HepG2 (cell line): ENCODE measurements around the gene GPR179. TPM values are rescaled to one million over a fixed set of nuclear protein-coding genes. Genes with fewer than 3 reads are reported as not detected.
A peak's percentile ranks its signal among the peaks of the same experiment; 100 is the strongest.

ENCODE experiments used
- ATAC-seq: fragments of 200-7000 bp; cut with Tn5 transposase; 3 replicates; pipeline ENCODE4 v1.9.1; 2020; ENCODE audit warnings: mild to moderate bottlenecking, moderate library complexity
- BruUV-seq: library from RNA; stranded (reverse); fragments of 400-500 nt; replicated peaks from 2 replicates; lab custom pipeline; 2021; lab: Mats Ljungman, UMichigan
- CTCF ChIA-PET: fragments of 300-600 bp; formaldehyde crosslinking; extraction: SDS; loops from one replicate; lab custom pipeline; 2021; ENCODE audit warnings: low total read pairs, inconsistent platforms, low intra/inter-chr PET ratio; lab: Yijun Ruan, JAX
- POLR2A ChIA-PET: fragments of 350-600 bp; sonication (Branson Sonifier 250); formaldehyde crosslinking; loops from one replicate; lab custom pipeline; 2020; ENCODE audit warnings: antibody characterized with exemption, inconsistent platforms; lab: Yijun Ruan, JAX
- DNase-seq: peaks from one replicate; pipeline ENCODE4 v3.0.0-alpha.2; 2015; ENCODE audit warnings: low spot score
- FAIRE-seq: peaks from 3 replicates; lab custom pipeline; 2011; peaks lifted over from hg19 to GRCh38; lab: Jason Lieb, UNC
- H2AFZ ChIP-seq: one replicate; pipeline ENCODE4 v1.6.1; 2011; ENCODE audit warnings: low read length, inconsistent platforms
- H3K27ac ChIP-seq: fragments of 300-600 bp; 3 replicates; pipeline ENCODE4 v1.8.0; 2011; ENCODE audit warnings: mixed run types, mild to moderate bottlenecking, mixed read lengths, low read length, inconsistent platforms; ENCODE audit not compliant: insufficient read depth; ENCODE audit errors: extremely low read length
- H3K27me3 ChIP-seq, 2 experiments: fragments of 200-600 bp in 1 of 2; 2 replicates in 1 of 2; 3 replicates in 1 of 2; pipeline versions ENCODE4 v1.6.0 to v1.8.0; 2011; ENCODE audit warnings: low read length in 2 of 2, mild to moderate bottlenecking in 2 of 2, moderate library complexity in 2 of 2, inconsistent platforms in 1 of 2; ENCODE audit not compliant: insufficient read depth in 2 of 2, control insufficient read depth in 1 of 2
- H3K36me3 ChIP-seq, 2 experiments: fragments of 200-600 bp in 1 of 2; replicated peaks in 1 of 2; 2 replicates in 1 of 2; 3 replicates in 1 of 2; pipeline versions ENCODE4 v1.5.1 to v1.8.0; 2011; ENCODE audit warnings: low read length in 2 of 2, inconsistent platforms in 1 of 2; ENCODE audit not compliant: insufficient read depth in 2 of 2, control insufficient read depth in 1 of 2
- H3K4me1 ChIP-seq: 2 replicates; pipeline ENCODE4 v1.5.1; 2012; ENCODE audit warnings: low read length, inconsistent platforms; ENCODE audit not compliant: insufficient read depth
- H3K4me2 ChIP-seq: 2 replicates; pipeline ENCODE4 v1.6.0; 2011; ENCODE audit warnings: low read depth, low read length, inconsistent platforms
- H3K4me3 ChIP-seq, 3 experiments: fragments of 200-600 bp in 1 of 3; sonication (generic), shearing (Covaris generic) in 1 of 3; replicated peaks in 1 of 3; 2 replicates each; pipeline ENCODE4 v1.5.1; 2011 to 2016; ENCODE audit warnings: low read length in 3 of 3, inconsistent platforms in 2 of 3, low read depth in 2 of 3, mild to moderate bottlenecking in 2 of 3, control low read depth in 1 of 3, mixed read lengths in 1 of 3; ENCODE audit not compliant: insufficient read depth in 1 of 3
- H3K79me2 ChIP-seq: one replicate; pipeline ENCODE4 v1.6.1; 2011; ENCODE audit warnings: low read length, inconsistent platforms; ENCODE audit not compliant: insufficient read depth
- H3K9ac ChIP-seq: 2 replicates; pipeline ENCODE4 v1.6.0; 2011; ENCODE audit warnings: mild to moderate bottlenecking, low read depth, low read length, inconsistent platforms; ENCODE audit not compliant: insufficient read depth
- H3K9me3 ChIP-seq: 2 replicates; pipeline ENCODE4 v1.5.1; 2012; ENCODE audit warnings: mild to moderate bottlenecking, low read length
- H4K20me1 ChIP-seq: 2 replicates; pipeline ENCODE4 v1.6.0; 2011; ENCODE audit warnings: inconsistent platforms, mild to moderate bottlenecking, low read length, moderate library complexity; ENCODE audit not compliant: insufficient read depth
- ELF4 ChIP-seq: sonication (generic); formaldehyde crosslinking; IDR thresholded peaks from 2 replicates; pipeline ENCODE4 v1.5.0; 2020; ENCODE audit warnings: missing genetic modification reagents, mild to moderate bottlenecking, moderate library complexity, borderline replicate concordance
- SMAD3 ChIP-seq: sonication (generic); formaldehyde crosslinking; IDR thresholded peaks from 2 replicates; pipeline ENCODE4 v1.4.0; 2020; ENCODE audit warnings: missing genetic modification reagents
- ZBTB38 ChIP-seq: sonication (generic); formaldehyde crosslinking; IDR thresholded peaks from 2 replicates; pipeline ENCODE4 v1.5.1; 2020; ENCODE audit warnings: mild to moderate bottlenecking, missing genetic modification reagents
- ZNF629 ChIP-seq: sonication (generic); formaldehyde crosslinking; conservative IDR thresholded peaks from 2 replicates; pipeline ENCODE4 v1.5.0; 2020; ENCODE audit warnings: missing genetic modification reagents
- ZNF850 ChIP-seq: sonication (generic); formaldehyde crosslinking; conservative IDR thresholded peaks from 2 replicates; pipeline ENCODE4 v1.9.0; 2021; ENCODE audit warnings: mild to moderate bottlenecking, missing genetic modification reagents
- WGBS: methylation state at CpG from one replicate; pipeline ENCODE4 v1.1.6; 2017; ENCODE audit warnings: low lambda C conversion rate; 5-methylcytosine and 5-hydroxymethylcytosine counted together
- in situ Hi-C: cut with HindIII; loops from 2 replicates; pipeline ENCODE4 v1.10.0; 2017; ENCODE audit warnings: low pct_unique_long_range_greater_than_20kb; ENCODE audit not compliant: extremely low pct_ligation_motif_present
- intact Hi-C: fragments of 100-400 bp; cut with micrococcal nuclease; formaldehyde crosslinking; loops from one replicate; pipeline ENCODE4 v1.10.0; 2022; ENCODE audit not compliant: unreplicated experiment
- polyA plus RNA-seq, 8 experiments: library from polyadenylated mRNA; depleted of rRNA in 3 of 8; stranded (reverse) in 7 of 8; unstranded in 1 of 8; fragments of >200 nt; fragmentation: Illumina TruSeq in 4 of 8; extraction: Trizol in 4 of 8; gene quantifications; 2 replicates each; pipeline versions ENCODE4 v1.2.1 to v1.2.3, GENCODE V29; 2011 to 2016; ENCODE audit warnings: low read depth in 4 of 8, missing spikeins in 1 of 8, mixed read lengths in 1 of 8; ENCODE audit not compliant: insufficient read depth in 1 of 8
- total RNA-seq, 5 experiments: library from RNA; depleted of rRNA; stranded (reverse); fragments of >200 nt; fragmentation: Illumina TruSeq; extraction: Trizol; gene quantifications; 2 replicates each; pipeline ENCODE4 v1.2.3, GENCODE V29; 2016; ENCODE audit warnings: low read depth in 1 of 5
- TF ChIP-seq, protein P1 (sequence below): sonication (generic); formaldehyde crosslinking; IDR thresholded peaks from 2 replicates; pipeline ENCODE4 v1.8.0; 2022; ENCODE audit warnings: mild to moderate bottlenecking, missing genetic modification reagents, borderline replicate concordance

Gene GPR179
- total and polyA plus RNA-seq, 2 of the 13 experiments (the other 11 are each of a cell fraction or from before 2014, with no cell fraction given): 0.03 TPM; not detected in 1

DNA sequence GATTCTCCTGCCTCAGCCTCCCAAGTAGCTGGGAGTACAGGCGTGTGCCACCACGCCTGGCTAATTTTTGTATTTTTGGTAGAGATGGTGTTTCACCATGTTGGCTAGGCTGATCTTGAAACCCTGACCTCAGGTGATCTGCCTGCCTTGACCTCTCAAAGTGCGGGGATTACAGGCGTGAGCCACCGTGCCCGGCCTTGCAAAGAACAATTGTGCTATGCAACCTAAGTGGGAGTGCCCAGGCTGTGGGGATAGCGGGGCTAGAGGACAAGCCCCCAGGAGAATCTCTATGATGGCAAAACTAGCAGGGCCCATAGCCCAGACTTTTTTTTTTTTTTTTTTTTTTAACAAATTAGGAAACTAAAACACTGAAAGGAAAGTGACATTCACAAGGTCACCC, 2.0 kb upstream of the GPR179 start (continued):
- TF ChIP-seq ELF4 (no peak), ZBTB38 (CRISPR knock-in tag) (no peak), SMAD3 (CRISPR knock-in tag) (no peak)

DNA sequence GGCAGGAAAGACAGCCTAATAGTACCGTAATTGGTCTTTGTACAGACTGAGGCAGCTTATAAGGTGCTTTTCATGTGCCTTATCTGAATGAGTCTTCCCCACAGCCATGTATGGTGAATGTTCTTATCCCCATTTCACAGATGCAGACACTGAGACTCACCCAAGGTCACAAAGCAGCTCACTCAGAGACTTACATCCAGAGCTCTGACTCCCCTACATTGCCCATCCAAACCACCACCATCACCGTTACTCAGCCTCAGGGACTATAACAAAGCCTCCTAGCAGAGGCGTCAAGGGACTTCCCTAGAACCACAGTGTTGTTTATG, 627 bp upstream of the GPR179 start:
- Histone ChIP-seq H3K36me3 (no peaks in the 10 kb centered on the region), H3K4me1 (peaks cover 20% of the 10 kb centered on the region), H3K9me3 (no peaks in the 10 kb centered on the region), H3K27me3 (peaks cover 1 to 4% of the 10 kb centered on the region in 2 experiments; a peak in 2 of 5 replicates), H3K4me2 (no peak overlapping the region), H3K4me3 (no peak overlapping the region), H4K20me1 (no peaks in the 10 kb centered on the region), H3K79me2 (no peaks in the 10 kb centered on the region), H3K27ac (no peak overlapping the region), H3K9ac (no peak overlapping the region), H2AFZ (no peak overlapping the region)
- in situ Hi-C loops: no loop called here
- no TSS peak for BruUV-seq
- 60% methylated on average over 3 of the region's 3 CpGs for WGBS
- DNase-seq (no peak), FAIRE-seq (no peak), ATAC-seq (no peak)
- TF ChIP-seq ZNF629 (CRISPR knock-in tag): peak; percentile 87
- TF ChIP-seq, protein P1, sequence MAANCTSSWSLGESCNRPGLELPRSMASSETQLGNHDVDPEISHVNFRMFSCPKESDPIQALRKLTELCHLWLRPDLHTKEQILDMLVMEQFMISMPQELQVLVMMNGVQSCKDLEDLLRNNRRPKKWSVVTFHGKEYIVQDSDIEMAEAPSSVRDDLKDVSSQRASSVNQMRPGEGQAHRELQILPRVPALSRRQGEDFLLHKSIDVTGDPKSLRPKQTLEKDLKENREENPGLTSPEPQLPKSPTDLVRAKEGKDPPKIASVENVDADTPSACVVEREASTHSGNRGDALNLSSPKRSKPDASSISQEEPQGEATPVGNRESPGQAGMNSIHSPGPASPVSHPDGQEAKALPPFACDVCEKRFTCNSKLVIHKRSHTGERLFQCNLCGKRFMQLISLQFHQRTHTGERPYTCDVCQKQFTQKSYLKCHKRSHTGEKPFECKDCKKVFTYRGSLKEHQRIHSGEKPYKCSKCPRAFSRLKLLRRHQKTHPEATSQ (CRISPR knock-in tag): no peak
- TF ChIP-seq ZNF850 (CRISPR knock-in tag): no peak
- POLR2A ChIA-PET: interaction anchor here (1.2 kb wide), 1 partner anchor 70 kb away, joined by 3 read pairs; no protein-coding TSS in a partner anchor
- intact Hi-C loops: no loop called here
- CTCF ChIA-PET: no interaction called here
